HL-60/S4 (cell line): ENCODE data around the gene RRAS.

Source experiments
- in situ Hi-C: fragments of 300-500 bp; cut with MboI; formaldehyde crosslinking; loops from 2 replicates; pipeline ENCODE4 v1.14.3; 2022; ENCODE audit warnings: low sequenced_read_pairs

The RRAS gene

DNA sequence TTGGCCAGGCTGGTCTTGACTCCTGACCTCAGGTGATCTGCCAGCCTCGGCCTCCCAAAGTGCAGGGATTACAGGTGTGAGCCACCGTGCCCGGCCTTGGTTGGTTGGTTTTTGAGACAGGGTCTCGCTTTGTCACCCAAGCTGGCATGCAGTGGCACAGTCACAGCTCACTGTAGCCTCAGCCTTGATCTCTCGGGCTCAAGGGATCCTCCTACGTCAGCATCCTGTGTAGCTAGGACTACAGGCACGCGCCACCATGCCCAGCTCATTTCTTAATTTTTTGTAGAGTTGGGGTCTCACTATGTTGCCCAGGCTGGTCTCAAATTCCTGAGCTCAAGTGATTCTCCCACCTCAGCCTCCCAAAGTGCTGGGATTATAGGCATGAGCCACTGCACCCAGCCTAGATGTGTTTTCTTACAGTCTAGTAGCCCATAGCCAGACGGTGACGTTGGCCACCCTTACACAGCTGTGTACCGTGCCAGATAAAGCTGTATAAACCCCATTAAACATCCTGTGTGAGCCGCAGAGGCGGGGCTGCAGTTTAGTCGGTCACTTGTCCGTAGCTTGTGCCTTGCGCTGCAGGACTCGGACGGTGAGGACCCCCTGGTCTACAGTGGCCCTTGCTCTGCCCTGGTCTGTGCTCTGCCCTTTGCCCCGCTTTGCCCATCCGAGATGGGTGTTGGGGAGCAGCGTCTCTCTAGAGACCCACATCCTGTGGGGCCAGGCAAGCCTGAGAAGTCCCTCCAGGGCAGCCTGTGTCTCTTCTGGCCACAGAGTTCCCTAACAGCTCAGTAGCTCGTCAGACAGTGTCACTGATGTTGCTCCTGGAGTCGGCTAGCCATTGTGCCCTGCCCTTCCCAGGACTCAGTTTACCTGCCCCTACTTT, 15.9 kb upstream of the RRAS start:
- in situ Hi-C loops = no loop called here

DNA sequence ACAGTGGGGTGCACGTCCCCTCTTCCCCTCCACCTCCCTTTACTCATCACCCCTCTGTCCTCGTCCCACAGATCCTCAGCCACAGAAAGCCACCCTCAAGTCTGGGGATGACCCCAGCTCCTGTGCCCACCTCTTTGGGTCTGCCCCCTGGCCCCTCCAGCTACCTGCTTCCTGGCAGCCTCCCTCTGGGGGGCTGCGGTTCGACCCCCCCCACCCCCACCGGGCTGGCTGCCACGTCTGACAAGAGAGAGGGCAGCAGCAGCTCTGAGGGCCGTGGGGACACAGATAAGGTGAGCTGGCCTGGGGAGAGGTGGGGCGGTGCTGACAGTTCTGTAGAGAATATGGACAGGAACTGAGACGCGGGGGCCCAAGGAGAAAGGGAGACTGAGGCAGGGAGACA, 14.6 kb upstream of the RRAS start:
- in situ Hi-C loops = no loop called here

DNA sequence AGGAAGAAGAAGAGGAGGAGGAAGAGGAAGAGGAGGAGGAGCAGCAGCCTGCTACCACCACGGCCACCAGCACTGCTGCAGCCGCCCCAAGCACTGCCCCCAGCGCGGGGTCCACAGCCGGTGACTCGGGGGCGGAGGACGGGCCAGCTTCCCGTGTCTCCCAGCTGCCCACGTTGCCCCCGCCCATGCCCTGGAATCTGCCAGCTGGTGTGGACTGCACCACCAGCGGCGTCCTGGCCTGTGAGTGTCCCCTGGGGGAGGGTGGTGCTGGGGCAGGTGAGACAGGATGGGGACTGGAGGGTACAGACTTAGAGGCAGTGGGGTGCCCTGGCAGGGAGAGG, 13.5 kb upstream of the RRAS start:
- in situ Hi-C loops = no loop called here

DNA sequence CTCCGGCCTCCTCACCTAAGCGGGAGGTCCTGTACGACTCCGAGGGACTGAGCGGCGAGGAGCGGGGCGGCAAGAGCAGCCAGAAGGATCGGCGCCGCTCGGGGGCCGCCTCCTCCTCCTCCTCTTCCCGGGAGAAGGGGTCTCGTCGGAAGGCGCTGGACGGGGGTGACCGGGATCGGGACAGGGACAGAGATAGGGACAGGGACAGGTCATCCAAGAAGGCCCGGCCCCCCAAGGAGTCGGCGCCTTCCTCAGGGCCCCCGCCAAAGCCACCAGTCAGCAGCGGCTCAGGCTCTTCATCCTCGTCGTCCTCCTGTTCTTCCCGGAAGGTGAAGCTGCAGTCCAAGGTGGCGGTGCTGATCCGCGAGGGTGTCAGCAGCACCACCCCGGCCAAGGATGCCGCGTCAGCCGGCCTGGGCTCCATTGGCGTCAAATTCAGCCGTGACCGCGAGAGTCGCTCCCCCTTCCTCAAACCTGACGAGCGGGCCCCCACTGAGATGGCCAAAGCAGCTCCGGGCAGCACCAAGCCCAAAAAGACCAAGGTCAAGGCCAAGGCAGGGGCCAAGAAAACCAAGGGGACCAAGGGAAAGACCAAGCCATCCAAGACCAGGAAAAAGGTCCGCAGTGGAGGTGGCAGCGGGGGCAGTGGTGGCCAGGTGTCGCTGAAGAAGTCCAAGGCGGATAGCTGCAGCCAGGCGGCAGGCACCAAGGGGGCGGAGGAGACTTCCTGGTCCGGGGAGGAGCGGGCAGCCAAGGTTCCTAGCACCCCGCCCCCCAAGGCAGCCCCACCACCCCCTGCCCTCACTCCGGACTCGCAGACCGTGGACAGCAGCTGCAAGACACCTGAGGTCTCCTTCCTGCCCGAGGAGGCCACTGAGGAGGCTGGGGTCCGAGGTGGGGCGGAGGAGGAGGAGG, 12.9 kb upstream of the RRAS start:
- in situ Hi-C loops = no loop called here

DNA sequence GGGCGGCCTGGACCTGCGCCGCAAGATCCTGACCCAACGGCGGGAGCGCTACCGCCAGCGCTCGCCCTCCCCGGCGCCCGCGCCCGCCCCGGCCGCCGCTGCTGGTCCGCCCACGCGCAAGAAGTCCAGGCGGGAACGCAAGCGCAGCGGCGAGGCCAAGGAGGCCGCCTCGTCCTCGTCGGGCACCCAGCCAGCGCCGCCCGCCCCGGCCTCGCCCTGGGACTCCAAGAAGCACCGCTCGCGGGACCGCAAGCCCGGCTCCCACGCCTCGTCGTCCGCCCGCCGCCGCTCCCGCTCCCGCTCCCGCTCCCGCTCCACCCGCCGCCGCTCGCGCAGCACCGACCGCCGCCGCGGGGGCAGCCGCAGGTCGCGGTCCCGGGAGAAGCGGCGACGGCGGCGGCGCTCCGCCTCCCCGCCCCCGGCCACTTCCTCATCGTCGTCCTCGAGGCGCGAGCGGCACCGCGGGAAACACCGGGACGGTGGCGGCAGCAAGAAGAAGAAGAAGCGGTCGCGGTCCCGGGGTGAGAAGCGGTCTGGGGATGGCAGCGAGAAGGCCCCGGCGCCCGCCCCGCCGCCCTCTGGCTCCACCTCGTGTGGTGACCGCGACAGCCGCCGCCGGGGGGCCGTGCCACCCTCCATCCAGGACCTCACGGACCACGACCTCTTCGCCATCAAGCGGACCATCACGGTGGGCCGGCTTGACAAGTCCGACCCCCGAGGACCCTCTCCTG, 12.0 kb upstream of the RRAS start:
- in situ Hi-C loops = no loop called here

DNA sequence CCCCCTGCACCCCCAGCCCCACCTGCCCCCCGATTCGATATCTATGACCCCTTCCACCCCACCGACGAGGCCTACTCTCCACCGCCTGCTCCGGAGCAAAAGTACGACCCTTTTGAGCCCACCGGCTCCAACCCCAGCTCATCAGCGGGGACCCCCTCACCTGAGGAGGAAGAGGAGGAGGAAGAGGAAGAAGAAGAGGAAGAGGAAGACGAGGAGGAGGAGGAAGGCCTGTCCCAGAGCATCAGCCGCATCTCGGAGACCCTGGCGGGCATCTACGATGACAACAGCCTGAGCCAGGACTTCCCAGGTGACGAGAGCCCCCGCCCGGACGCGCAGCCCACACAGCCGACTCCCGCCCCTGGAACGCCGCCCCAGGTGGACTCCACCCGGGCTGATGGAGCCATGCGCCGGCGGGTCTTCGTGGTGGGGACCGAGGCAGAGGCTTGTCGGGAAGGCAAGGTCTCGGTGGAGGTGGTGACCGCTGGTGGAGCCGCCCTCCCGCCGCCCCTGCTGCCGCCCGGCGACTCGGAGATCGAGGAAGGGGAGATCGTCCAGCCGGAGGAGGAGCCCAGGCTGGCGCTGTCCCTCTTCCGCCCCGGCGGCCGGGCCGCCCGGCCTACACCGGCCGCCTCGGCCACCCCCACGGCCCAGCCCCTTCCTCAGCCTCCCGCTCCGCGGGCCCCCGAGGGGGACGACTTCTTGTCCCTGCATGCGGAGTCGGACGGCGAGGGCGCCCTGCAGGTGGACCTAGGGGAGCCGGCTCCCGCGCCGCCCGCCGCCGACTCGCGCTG, 11.3 kb upstream of the RRAS start:
- in situ Hi-C loops = no loop called here

DNA sequence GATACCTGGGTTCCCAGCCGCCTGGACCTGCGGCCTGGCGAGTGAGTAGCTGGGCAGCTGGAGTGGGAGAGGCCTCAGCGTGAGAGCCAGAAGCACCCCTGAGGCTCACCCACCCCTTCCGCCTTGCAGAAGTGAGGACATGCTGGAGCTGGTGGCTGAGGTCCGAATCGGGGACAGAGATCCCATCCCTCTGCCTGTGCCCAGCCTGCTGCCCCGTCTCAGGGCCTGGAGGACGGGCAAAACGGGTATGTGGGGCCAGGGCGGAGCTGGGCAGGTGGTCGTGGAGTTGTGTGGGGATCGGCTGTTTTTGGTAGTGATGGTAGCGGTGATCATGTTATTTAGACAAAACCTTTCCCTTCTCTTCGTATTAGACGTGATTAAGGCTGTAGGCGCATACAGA, 6.6 kb upstream of the RRAS start:
- in situ Hi-C loops = no loop called here

DNA sequence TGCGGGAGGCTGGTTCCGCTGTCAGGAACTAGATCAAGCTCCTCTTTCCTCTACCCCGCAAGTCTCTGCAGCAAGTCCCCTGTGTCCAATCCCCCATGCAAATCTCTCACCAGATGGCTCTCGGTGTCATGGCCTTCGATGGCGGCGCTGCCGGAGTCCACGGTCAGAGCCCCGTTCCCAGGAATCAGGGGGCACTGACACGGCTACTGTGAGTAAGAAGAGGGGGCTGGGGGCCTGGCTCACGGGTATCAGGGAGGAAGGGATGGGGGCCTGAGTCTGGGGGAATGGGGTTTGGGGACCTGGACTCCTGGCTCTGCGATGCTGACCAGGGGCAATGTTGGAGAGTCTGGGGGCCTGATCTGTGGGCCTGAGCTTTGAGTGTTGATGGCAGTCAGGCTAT, 6.1 kb upstream of the RRAS start:
- in situ Hi-C loops = no loop called here

DNA sequence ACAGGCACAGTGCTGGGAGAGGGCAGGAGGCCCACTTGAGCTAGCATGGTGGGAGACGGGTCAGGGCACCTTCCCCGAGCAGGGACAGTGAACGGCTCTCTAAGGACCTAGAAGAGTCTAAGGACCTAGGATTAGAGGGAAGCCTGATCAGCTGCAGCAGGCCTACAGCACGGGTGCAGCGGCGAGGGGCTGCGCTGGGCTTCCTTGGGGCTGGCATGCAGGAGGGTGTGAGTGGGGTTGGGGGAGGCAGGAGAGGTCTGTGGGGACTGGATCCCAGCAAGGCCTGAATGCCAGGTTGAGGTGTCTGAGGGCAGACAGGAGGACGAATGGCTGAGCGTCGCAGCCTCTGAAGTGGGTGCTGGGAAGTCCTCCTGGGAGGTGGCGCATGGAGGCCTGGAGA, 5.6 kb upstream of the RRAS start:
- in situ Hi-C loops = no loop called here

DNA sequence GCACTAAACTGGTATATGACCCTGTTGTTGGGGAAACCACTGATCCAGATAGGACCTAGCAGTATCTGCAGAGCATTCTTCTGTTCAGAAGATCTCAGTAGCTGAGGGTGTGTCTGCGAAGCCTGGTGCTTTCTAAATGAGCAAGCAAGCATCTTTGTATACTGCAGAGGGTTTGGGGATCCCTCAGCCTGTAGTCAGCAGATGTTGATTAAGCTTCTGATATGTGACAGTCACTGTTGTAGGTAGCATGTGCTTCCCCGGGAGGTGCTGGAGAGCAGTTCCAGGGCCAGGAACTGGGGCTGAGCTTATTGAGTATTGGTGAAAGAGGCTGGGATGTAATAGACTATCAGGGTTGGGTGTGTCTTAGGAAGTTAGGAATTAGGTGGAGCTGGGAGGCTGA, 3.5 kb upstream of the RRAS start:
- in situ Hi-C loops = no loop called here

DNA sequence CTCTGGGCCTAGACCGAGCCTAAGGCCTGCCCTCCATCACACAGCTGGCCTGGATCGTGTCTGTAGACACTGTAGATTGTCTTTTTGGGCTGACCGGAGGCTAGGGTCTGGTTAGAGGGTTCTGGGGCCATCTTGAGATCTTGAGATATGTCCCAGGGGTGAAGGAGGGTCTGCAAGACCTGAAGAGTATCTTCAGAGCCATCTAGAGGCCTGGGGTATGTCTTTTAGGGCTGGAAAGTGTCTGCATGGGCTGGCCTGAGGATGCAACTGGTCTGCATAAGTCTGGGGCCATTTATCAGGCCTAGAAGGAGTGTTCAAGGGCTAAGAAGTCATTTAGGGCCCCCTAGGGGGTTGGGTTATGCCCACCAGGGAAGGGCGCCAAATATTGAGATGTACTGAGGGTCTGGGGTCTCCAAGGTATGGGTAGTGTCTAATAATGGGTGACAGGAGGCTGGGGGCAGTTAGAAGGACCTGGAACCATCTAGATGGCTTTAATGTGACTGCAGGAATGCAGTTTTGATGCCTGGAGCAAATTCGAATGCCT, 2.6 kb upstream of the RRAS start:
- in situ Hi-C loops = no loop called here

DNA sequence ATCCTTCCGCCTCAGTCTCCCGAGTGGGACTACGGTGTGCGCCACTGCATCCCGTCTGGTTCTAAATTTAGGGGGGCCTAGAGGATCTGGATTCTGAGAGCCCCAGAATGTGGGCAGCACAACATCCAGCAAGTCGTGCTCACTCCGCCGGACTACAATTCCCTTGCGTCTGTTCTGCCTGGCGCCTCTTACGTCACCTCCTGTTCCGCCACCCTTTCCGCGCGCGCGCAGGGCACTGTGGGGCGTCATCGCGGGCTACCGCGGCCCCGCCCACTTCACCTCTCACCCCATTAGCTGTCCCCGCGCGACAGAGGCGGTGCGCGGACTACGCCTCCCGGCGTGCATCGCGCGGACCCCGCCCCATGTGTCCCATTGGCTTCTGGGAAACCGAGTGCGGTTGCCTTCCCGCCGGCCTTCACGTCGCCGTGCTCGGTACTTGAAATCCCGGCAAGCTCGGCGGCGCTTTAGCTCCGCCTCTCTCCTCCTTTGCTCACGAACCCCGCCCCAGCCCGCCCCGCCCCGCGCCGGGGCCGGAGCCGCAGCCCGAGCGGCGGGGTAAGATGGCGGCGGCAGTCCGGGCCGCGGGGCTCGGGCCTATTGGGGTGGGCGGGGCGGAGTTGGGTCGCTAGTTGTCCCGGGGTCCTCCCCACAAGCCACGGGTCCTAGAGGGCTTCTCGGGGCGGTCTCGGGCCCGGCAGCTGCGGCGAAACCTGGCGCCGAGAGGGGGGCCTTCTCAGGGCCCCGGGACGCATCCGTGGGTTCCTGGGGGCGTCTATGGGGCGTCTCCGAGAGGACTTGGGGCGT, 1.9 kb upstream of the RRAS start, which contains the start of gene SCAF1:
TSS of gene SCAF1 (plus strand) at position 522 of the 804 bp plus-strand sequence. CDS start 2,818 bp downstream, outside the sequence.
- in situ Hi-C loops = no loop called here

DNA sequence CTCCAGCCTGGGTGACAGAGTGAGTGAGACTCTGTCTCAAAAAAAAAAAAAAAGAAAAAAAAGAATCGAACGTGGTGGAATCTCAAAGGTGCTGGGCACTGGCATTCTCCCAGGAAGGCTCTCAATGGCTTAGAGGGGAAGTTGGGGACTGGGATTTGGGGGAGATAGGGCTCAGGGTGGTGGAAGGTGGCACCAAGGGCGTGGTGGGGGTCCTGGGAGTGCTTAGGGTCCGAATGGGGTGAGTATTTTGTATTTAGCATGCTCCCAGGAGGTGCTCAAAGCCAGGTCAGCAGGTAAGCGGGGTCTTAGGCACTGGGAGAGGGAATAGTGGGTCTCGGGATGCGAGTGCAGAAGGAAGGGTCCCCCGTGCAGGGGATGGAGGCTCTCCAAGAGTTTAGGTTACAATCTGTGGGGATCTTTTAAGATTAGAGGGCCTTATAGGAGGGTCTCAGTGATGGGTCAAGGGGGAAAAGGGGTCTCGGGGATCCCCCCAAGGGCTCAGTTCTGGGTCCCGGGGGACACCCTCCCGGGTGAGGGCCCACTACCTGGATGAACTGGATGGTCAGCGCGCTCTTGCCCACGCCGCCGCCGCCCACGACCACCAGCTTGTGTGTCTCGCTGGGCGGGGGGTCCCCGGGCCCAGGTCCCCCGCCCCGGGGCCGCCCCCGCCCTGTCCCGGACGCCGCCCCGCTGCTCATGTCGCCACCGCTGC, 386 bp downstream of the RRAS start:
- in situ Hi-C loops = no loop called here

DNA sequence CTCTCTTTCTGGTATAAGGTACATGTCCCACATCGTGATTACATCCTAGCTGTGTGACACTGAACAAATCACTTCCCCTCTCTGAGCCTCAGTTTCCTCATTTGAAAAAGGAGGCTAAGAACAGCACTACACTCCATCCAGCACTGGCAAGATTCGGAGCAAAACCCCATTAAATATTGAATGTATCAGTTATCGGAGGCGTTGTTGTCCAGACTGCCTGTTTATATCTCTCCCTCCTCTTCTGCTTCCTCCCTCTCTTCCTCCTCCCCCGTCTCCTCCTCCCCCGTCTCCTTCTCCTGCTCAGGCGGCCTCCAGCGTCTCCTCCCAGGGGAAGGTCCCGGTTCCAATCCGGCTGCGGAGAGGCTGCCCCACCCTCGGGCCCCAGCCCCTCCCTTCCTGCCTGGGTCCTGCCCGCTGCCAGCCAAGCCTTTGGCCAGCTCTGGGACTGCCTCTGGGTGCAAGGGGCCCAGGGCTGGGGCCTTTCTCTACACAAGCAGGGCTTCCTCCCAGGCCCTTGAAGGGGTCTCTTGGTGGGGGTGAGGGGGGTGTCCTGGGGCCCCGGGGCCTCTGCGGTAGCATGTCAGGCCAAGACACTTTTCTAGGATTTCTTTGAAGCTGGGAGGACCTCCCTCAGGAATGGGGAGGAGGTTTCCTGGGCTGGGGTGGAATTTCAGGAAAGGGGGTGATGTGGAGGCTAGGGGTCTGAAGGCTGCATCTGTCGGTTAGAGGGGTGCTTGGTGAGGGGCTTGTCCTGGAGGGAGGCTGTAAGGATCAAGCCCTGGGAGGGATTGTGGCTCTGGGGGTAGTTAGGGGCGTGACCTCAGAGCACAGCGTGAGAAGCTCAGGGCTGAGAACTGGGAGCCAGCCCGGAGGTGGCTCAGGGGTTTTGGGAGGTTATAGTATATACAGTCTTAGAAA, 1.9 kb downstream of the RRAS start:
- in situ Hi-C loops = no loop called here

DNA sequence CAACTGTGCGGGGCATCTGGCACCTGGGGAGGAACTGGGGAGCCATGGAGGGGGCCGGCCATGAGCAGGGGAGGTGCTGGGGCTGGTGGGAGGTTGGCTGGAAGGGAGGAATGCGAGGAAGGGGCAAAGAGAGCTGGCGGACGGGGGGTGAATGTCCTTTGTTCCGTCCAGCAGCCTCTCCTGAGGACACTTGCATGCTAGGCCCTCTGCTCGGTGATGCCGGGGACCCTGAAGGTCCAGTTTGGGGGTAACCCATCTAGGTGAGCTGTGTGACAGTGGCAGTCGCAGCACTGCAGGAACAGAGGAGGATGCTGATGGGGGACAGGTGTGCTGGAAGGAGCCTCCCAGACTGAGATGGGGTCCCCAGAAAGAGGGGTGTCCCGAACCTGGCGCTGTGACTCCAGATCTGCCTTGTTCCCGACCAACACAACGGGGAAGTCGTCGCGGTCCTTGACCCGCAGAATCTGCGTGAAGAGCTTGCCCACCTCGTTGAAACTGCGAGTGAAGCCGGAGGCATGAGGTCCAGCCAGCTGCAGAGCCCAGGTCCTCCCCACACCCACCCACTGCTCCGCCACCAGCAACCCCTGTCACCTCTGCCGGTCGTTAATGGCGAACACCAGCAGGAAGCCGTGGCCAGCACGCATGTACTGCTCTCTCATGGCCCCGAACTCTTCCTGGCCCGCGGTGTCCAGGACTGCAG, 3.6 kb downstream of the RRAS start:
- in situ Hi-C loops = no loop called here

DNA sequence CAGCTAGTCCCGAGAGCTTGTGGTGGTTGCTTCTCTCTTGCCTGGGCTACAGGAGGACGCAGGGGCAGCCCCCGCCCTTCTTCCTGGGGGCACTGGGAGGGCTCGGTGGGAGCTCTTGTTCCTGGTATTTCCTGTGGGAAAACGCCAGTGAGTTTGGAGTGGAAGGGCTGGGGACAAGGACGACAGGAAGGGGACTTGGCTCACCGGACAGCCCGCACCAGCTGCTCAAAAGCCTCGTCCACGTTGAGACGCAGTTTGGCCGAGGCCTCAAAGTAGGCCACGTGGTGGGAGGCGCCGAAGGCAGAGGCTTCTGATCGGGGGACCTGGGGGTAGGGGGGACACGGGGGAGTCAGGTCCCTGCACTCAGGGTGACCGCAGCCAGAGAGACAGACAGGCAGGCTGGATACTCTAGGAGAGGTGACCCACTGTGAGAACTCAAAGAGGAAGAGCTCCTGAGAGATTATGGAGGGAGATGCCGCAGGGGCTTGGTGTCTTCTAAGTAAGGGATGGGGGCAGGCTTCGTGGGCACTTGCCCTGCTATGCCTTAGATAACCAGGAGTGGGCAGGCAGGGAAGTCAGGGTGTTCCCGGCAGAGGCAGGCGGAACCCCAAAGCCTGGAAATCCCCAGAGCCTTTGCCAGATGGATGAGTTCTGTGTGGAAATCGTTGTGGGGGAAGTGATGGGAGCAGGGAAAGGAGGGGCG, 4.3 kb downstream of the RRAS start:
- in situ Hi-C loops = no loop called here
